GM18519 (cell line): ENCODE measurements around the gene SPTBN1.

Experiments used
- ATAC-seq: cut with Tn5 transposase; IDR thresholded peaks from one replicate; pipeline ENCODE4 v1.9.1; 2021; ENCODE audit warnings: mild to moderate bottlenecking, moderate library complexity; ENCODE audit not compliant: unreplicated experiment, low FRiP score

Gene SPTBN1

GRCh38 chr2:54663424-54664030 is 207.4 kb downstream of the SPTBN1 start:
- no peak for ATAC-seq

- no peak for ATAC-seq
These were observed 208.2 kb downstream of the SPTBN1 start for GRCh38 chr2:54664238-54664786.

- no peak for ATAC-seq
These were observed 209.3 kb downstream of the SPTBN1 start for GRCh38 chr2:54665436-54665856.

GRCh38 chr2:54666131-54666633 is 210.1 kb downstream of the SPTBN1 start:
- no peak for ATAC-seq

GRCh38 chr2:54666634-54667265 is 210.6 kb downstream of the SPTBN1 start:
- ATAC-seq = no peak

- no peak for ATAC-seq
These were observed 211.1 kb downstream of the SPTBN1 start for GRCh38 chr2:54667266-54667639.

- no peak for ATAC-seq
These were observed 211.9 kb downstream of the SPTBN1 start for GRCh38 chr2:54667726-54668650.

GRCh38 chr2:54668711-54669110 is 212.6 kb downstream of the SPTBN1 start:
- ATAC-seq = no peak

- no peak for ATAC-seq
These were observed 213.8 kb downstream of the SPTBN1 start for GRCh38 chr2:54669677-54670484.

GRCh38 chr2:54670485-54671009 is 214.4 kb downstream of the SPTBN1 start:
- ATAC-seq = no peak

GRCh38 chr2:54671010-54671409 is 214.9 kb downstream of the SPTBN1 start:
- ATAC-seq = no peak

GRCh38 chr2:54671875-54672589 is 215.9 kb downstream of the SPTBN1 start:
- ATAC-seq = no peak

- ATAC-seq = peak; percentile 55
These were observed 216.7 kb downstream of the SPTBN1 start for GRCh38 chr2:54672590-54673456.

GRCh38 chr2:54673501-54673998 is 217.4 kb downstream of the SPTBN1 start:
- ATAC-seq = peak; percentile 13

- no peak for ATAC-seq
These were observed 219.2 kb downstream of the SPTBN1 start for GRCh38 chr2:54675281-54675680.

- ATAC-seq = no peak
These were observed 219.6 kb downstream of the SPTBN1 start for GRCh38 chr2:54675738-54676137.

GRCh38 chr2:54676656-54677055 is 220.5 kb downstream of the SPTBN1 start:
- no peak for ATAC-seq
